GM18499 (cell line): ENCODE results near the gene SPOCK2.

Experiments
- ATAC-seq: cut with Tn5 transposase; IDR thresholded peaks from one replicate; pipeline ENCODE4 v1.9.1; 2021; ENCODE audit warnings: moderate number of reproducible peaks; ENCODE audit not compliant: insufficient read depth, unreplicated experiment

Gene SPOCK2

DNA sequence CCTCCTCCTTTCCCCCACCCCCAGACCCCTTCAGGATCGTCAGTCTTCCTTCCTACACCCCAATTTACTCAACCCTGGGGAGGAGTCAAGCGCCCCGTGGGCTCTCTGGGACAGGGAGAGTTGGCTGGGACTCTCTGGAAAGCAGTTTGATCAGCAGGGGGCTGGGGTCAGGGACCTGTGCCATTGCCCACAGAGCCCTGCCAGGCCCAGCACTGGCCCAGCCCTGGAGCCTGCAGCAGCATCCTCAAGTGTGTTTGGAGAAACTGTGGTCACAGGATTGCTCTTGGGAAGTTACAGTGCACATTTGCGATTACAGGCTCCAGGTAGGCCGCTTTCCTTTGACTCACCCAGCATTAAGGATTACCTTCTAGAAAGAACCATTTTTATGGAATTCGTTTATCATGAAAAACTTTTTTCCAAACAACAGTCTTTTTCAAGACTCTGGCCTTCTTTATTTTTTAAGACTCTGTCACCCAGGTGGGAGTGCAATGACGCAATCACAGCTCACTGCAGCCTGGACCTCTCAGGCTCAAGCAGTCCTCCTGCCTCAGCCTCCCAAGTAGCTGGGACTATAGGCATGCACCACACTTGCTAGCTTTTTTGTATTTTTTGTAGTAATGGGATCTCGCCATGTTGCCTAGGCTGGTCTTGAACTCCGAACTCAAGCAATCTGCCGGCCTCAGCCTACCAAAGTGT, 73.4 kb downstream of the SPOCK2 start:
- ATAC-seq: no peak

DNA sequence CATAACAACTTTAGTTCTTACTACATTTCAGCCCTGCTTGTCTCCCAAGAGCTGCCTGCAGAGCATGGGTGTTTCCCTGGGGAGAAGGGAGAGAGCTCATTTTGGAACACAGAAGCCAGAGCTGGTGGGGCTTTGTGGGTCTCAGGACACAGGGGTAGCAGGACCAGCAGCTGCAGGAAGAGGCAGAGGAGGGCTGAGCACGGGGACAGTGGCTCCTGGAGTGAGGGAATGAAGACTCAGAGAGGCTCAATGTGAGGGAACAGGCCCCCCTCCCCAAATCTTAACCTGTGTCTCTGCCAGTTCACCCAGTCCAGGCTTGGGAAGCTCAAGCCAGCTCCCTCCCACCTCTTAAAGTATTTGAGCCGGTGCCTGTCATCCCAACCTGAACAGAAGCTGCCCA, 74.2 kb downstream of the SPOCK2 start:
- no peak for ATAC-seq

DNA sequence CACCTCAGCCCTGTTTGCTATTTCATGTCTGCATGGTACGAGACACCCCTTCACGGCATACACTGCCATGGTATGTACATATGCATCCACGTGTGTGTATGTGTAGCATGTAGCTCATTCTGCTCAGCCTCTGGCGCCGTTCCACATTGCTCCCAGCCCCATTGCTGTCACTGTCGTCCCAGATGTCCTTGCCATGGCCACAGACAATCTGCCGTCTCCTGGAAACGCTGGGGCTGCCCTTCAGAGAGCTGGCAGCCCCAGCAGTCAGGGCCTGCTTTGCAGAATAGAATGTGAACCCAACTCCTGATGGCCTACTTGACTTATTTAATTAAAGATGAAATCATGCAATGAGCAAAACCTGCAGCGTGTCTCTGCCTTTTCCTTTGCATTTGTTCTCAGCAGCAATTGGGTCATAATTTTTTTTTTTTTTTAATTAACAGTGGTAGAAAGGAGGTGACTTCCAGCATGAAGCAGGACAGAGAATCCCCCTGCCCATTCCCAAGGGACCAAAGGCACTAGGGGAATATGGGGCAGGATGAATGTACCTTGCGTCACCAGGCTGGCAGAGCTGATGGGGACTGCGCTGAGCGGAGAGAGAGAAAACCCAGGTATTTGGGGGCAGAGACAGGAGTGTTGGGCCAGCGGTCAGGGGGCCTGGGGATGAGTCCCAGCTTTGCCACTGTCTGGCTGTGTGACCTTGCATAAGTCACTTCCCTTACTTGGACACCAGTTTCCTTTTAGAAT, 75.0 kb downstream of the SPOCK2 start:
- ATAC-seq: no peak

DNA sequence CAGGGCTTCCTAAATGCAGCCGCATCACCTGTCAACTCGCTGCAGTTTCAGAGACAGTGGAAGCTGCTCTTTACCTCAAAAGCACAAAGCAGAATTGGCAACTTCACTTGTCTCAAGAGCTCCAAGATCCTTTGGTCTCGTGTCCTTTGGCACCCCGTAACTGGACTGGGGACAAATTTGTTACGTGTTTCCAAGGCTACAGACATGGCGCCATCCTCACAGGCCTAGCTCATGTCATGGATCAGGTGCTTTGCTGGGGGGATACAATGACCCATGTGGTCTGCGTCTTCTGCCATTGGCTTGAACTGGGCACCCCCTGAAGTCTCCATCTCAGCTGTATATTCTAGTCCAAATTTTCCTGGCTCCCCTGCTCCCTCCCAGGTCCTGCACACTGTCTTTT, 75.6 kb downstream of the SPOCK2 start:
- ATAC-seq: no peak

DNA sequence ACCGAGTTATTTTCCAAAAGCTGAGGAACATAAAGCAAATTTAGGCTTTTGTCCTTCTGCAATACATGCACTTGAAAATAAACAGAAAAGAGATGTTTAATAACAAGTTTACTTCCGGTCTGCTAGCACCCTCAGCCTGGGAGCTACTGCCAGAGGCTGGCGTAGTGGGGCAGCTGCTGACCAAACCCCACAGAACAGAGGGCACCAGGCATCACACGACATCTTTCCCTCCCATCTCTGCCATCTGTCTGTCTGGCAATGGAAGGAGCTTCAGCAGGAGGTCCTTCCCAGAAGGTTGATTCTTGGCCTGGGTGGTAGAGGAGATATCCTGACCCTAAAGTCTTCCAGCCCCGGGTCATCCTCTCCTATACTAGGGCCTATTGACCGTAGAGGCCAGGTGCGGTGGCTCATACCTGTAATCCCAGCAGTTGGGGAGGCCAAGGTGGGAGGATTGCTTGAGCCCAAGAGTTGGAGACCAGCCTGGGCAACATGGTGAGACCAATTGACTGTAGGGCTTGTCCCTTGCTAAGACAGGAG, 76.3 kb downstream of the SPOCK2 start:
- ATAC-seq: no peak

DNA sequence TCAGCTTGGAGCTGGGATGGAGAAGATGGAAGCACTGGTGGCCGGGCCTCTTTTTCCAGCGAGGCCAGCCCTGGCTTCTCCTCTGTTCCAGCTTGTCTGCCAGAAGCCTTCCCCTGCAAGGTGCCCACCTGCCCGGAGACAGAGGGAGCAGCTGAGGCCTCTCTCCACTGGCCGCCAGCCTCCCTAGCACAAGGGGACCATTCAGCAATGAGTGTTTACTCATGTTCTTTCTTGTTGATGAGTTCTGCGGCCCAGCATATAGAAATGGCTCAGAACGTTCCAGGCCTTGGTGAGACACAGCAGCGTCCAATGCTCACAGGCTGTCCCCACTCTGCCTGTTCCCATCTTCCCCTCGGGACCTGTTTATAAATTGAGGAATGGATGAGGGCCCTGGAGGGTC, 76.9 kb downstream of the SPOCK2 start:
- no peak for ATAC-seq

DNA sequence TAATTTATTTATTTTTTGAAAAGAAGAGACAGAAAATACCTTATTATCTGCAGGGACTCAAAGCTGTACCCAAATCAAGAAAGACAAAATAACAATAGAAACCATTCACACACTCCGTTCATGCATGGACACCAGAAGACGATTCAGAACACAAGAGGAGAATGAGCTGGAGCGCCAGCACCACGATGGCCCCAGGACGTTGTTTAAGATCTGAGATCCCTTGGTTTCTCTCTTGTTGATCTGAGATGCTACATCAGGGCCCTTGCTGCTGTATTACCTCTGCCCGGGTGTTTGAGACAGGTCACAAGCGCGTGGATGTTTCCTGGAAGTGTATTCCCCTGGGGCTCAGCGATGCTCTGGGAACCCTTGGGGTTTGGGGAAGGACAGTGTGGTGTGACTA, 77.3 kb downstream of the SPOCK2 start:
- ATAC-seq: no peak

DNA sequence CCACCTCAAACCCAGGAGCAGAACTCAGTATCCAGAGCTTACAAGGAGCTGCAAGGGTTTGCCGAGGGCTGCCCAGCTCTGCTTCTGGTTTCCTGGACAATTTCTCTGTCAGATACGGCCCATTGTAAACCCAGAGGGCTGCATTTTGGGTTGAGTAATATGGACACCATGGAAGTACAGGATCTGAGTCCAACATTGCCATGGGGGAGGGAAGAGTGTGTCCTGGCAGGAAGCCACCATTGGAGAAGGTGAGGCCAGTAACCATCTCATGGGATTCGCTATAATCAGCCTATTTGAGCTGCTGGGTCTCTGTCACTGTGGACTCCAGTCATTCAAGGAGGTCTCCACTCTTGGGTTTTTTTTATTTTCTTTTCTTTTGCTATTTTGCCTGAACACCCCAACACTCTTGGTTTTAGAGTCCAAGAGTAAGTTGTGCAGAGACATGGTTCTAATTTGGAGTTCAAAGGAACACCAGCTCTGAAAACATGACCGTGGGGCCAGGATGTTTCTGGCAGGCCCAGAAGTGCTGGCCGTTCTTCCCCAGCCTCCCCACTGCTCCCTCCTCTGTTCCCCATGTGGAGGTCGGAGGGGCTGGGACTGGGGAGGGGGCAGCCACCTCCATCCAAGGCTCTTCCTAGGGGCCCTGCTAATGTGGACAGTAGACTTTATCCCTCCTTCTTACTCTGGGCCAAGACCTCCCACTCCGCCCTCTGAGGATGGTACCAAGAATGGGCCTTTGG, 77.9 kb downstream of the SPOCK2 start:
- ATAC-seq: no peak

DNA sequence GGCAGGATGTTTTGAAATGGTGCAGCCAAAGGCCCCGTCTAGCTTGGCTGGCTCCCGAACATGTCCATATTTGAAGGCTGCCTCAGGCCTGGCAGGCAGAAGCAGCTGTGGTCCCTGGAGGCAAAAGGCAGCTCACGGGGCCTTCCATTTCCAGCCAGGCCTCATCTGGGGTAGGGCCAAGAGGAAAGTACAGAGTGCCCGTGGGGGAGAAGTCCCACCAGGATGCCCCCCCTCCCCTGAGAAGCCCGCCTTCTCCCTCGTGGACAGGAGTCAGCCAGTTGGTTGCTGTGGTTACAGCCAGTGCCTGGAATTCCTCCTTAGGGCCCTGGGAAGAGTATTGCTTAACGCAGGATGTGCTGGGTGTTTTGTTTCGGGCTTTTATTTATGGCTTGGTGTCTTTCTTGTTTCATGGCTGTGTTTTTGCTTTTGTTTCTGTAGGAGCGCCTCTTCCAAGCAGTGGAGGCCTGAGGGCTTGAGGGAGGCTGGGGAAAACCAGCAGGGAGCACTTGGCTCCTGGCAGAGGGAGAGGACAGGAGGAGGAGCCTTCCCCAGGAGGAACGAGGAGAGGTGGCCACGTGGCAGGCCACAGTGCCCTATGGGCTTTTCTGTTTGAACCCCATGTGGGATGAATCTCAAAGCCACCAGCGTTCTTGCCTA, 78.8 kb downstream of the SPOCK2 start:
- no peak for ATAC-seq

DNA sequence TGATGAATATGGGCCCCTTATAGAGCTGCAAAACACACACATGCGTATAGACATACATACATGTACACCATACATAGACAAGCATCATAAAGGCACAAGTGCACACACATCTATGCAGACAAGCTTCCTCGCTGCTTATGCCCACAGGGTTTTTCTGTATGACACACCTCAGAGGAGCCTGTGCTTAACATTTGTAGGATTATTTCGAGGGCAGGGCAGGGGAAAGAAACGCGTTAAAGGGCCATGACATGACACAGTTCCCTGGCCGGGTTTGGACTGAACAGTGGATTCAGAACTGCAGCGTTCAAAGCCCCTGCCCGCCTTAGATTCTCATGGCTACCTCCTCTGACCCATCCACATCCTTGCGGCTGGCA, 79.3 kb downstream of the SPOCK2 start:
- ATAC-seq: no peak
